HUES6 (cell line): Measurements from ENCODE around the gene RHBDL1.

Experiments
- H3K27ac ChIP-seq: 2 replicates; pipeline ENCODE4 v1.7.0; 2013; ENCODE audit warnings: low read depth, mild to moderate bottlenecking, low read length, inconsistent platforms
- H3K27me3 ChIP-seq: 2 replicates; pipeline ENCODE4 v1.6.1; 2013; ENCODE audit warnings: low read length; ENCODE audit not compliant: control insufficient read depth, insufficient read depth
- H3K36me3 ChIP-seq: 2 replicates; pipeline ENCODE4 v1.6.1; 2013; ENCODE audit warnings: low read length; ENCODE audit not compliant: control insufficient read depth, insufficient read depth
- H3K4me1 ChIP-seq: 2 replicates; pipeline ENCODE4 v1.6.1; 2013; ENCODE audit warnings: low read length; ENCODE audit not compliant: control insufficient read depth, insufficient read depth
- H3K4me3 ChIP-seq: 2 replicates; pipeline ENCODE4 v1.5.1; 2013; ENCODE audit warnings: low read depth, low read length
- H3K9ac ChIP-seq: one replicate; pipeline ENCODE4 v1.6.1; 2013; ENCODE audit warnings: mild to moderate bottlenecking, low read length
- H3K9me3 ChIP-seq: 2 replicates; pipeline ENCODE4 v1.6.1; 2013; ENCODE audit warnings: low read depth, low read length; ENCODE audit not compliant: control insufficient read depth, insufficient read depth

Gene RHBDL1

DNA sequence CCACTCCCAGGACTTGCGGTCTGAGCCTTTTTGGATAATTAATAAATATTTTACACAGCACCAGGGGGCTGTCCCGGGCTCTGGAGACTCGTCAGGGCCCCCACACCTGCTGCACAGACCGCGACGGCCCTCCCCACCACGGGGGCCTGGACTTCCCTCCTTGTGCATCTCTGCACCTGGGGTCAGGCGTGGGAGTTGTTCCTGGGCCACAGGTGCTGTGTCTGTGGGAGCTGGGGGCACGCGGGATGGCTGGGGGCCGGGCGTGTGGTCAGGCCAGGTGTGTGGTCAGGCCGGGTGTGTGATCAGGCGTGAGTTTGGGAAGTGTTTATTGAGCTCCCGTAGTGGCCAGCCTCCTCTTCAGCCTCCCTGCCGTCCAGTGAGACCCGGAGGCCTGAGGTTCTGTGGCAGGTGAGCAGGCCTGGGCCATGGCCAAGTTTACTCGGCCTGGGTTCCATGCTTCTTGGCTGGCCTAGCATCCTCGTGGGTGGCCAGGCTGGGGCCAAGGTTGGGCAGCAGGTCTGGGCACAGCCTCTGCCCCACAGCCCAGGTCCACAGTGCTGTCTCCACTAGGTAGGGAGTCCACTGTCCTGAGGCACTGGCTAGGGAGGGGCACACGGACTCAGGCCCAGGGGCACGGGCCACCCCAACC is 2.9 kb downstream of the RHBDL1 start:
- no peak overlapping the region for H3K9ac ChIP-seq
- peak overlapping the region; percentile 84; the same call in 1 of the 2 replicates for H3K4me3 ChIP-seq
- no peaks in the 10 kb centered on the region for H3K27me3 ChIP-seq
- H3K4me1 ChIP-seq, result peaks cover 48% of the 10 kb centered on the region
- H3K9me3 ChIP-seq, result no peaks in the 10 kb centered on the region
- peaks cover 31% of the 10 kb centered on the region for H3K36me3 ChIP-seq
- no peak overlapping the region for H3K27ac ChIP-seq

GRCh38 chr16:678858-679813 is 3.7 kb downstream of the RHBDL1 start:
- Histone ChIP-seq H3K4me3 (peak overlapping the region; percentile 84), H3K9me3 (no peaks in the 10 kb centered on the region), H3K27me3 (no peaks in the 10 kb centered on the region), H3K4me1 (peaks cover 49% of the 10 kb centered on the region), H3K36me3 (peaks cover 24% of the 10 kb centered on the region), H3K27ac (no peak overlapping the region), H3K9ac (peak overlapping the region; percentile 49)

GRCh38 chr16:679814-680624 is 4.5 kb downstream of the RHBDL1 start, which contains the start of gene STUB1:
TSS of gene STUB1 (plus strand) at chr16:680410. CDS start at chr16:680526, 116 bp downstream.
- peak within 1 kb of the TSS; percentile 86 for H3K9ac ChIP-seq
- peaks cover 22% of the 10 kb centered on the region for H3K36me3 ChIP-seq
- no peaks in the 10 kb centered on the region for H3K9me3 ChIP-seq
- H3K27me3 ChIP-seq, result no peaks in the 10 kb centered on the region
- H3K27ac ChIP-seq, result no peak within 1 kb of the TSS; the same call in 1 of the 2 replicates
- peaks cover 40% of the 10 kb centered on the region for H3K4me1 ChIP-seq
- H3K4me3 ChIP-seq, result peak within 1 kb of the TSS; percentile 86

- H3K4me1 ChIP-seq, result peaks cover 37% of the 10 kb centered on the region
These were observed 5.1 kb downstream of the RHBDL1 start for GRCh38 chr16:680625-680945.

DNA sequence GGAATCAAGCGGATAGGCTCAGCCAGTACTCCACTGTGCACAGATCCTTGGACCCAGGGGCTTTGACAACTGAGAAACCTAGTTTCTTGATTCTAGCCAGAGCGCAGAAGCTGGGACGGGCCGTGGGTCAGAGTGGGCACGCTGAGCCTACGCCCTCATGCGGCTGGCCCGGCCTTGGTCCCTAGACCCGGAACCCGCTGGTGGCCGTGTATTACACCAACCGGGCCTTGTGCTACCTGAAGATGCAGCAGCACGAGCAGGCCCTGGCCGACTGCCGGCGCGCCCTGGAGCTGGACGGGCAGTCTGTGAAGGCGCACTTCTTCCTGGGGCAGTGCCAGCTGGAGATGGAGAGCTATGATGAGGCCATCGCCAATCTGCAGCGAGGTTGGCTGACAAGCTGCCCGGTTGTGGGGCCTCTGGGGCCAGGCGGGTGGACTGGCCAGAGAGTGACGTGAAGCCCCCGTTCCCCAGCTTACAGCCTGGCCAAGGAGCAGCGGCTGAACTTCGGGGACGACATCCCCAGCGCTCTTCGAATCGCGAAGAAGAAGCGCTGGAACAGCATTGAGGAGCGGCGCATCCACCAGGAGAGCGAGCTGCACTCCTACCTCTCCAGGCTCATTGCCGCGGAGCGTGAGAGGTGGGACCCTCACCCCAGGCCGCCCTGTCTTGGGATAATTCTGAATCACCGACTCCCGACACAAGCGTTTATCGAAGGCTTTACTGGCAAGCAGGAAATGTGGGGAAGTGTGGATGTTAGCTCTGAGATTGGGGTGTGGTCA is 5.7 kb downstream of the RHBDL1 start:
- peak overlapping the region; percentile 86 for H3K9ac ChIP-seq
- peaks cover 37% of the 10 kb centered on the region for H3K4me1 ChIP-seq
- peak overlapping the region; percentile 86 for H3K4me3 ChIP-seq
- no peak overlapping the region for H3K27ac ChIP-seq
- peaks cover 25% of the 10 kb centered on the region for H3K36me3 ChIP-seq
- no peaks in the 10 kb centered on the region for H3K27me3 ChIP-seq
- no peaks in the 10 kb centered on the region for H3K9me3 ChIP-seq

More at GRCh38 chr16:680625-680945, 5.1 kb downstream of the RHBDL1 start:
- Histone ChIP-seq H3K9me3 (no peaks in the 10 kb centered on the region), H3K27ac (no peak overlapping the region), H3K27me3 (no peaks in the 10 kb centered on the region), H3K9ac (peak overlapping the region; percentile 86), H3K4me3 (peak overlapping the region; percentile 86), H3K36me3 (peaks cover 25% of the 10 kb centered on the region)

GRCh38 chr16:681746-682427 is 6.4 kb downstream of the RHBDL1 start:
- H3K36me3 ChIP-seq, result peaks cover 31% of the 10 kb centered on the region
- H3K9ac ChIP-seq, result no peak overlapping the region
- peak overlapping the region; percentile 86 for H3K4me3 ChIP-seq
- no peaks in the 10 kb centered on the region for H3K27me3 ChIP-seq
- H3K27ac ChIP-seq, result no peak overlapping the region
- H3K4me1 ChIP-seq, result peaks cover 32% of the 10 kb centered on the region
- H3K9me3 ChIP-seq, result no peaks in the 10 kb centered on the region

GRCh38 chr16:682493-683395 is 7.3 kb downstream of the RHBDL1 start:
- peaks cover 24% of the 10 kb centered on the region for H3K4me1 ChIP-seq
- peak overlapping the region; percentile 98 for H3K4me3 ChIP-seq
- no peaks in the 10 kb centered on the region for H3K9me3 ChIP-seq
- H3K9ac ChIP-seq, result no peak overlapping the region
- H3K36me3 ChIP-seq, result peaks cover 40% of the 10 kb centered on the region
- H3K27me3 ChIP-seq, result no peaks in the 10 kb centered on the region
- H3K27ac ChIP-seq, result no peak overlapping the region

DNA sequence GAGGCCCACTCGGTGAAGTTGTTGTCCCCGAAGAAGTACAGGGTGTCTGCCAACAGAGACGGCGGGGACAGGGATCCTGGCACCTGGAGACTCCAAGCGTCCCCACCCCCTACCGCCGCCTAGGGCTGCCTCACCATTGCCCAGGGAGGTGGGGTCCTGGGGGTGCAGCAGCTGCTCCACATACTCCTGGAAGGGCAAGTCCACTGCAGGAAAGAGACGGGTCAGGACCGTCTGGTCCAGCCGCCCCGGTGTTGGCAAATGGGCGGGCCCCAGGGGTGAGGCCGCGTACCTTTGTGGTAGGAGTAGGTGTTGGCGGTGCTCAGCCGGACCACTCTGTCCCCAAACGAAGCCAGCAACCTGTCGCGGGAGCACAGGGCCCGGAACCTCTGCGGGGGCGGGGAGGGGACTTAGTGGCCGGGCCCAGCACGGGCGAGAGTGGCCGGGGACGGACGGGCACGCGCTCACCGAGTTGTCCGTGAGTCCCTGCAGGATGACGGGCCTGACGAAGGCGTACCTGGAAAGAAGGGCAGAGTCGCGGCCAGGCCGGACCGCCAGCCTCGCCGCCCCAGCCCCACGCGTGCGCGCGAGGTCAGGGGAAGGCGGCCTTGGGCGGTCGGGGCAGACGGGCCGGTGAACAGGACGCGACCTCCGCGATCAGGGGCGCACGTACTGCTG is 8.1 kb downstream of the RHBDL1 start:
- Histone ChIP-seq H3K4me1 (peaks cover 21% of the 10 kb centered on the region), H3K4me3 (peak overlapping the region; percentile 98), H3K27ac (peak overlapping the region; percentile 70; the same call in 1 of the 2 replicates), H3K36me3 (peaks cover 42% of the 10 kb centered on the region), H3K9ac (peak overlapping the region; percentile 91), H3K27me3 (no peaks in the 10 kb centered on the region), H3K9me3 (no peaks in the 10 kb centered on the region)
